Astrocyte (in vitro differentiated cells and primary cell): Measurements from ENCODE around the gene ATG101.

Source experiments
- EZH2 ChIP-seq: IDR thresholded peaks from 2 replicates; pipeline ENCODE4 v1.6.1; 2012; ENCODE audit warnings: mild to moderate bottlenecking, low read length, inconsistent platforms; ENCODE audit not compliant: insufficient read depth
- TF ChIP-seq, protein P1 (sequence below): IDR thresholded peaks from 2 replicates; pipeline ENCODE4 v1.5.1; 2011; ENCODE audit warnings: low read depth, mild to moderate bottlenecking, inconsistent platforms, low read length, moderate library complexity; ENCODE audit not compliant: insufficient read depth

DNA sequence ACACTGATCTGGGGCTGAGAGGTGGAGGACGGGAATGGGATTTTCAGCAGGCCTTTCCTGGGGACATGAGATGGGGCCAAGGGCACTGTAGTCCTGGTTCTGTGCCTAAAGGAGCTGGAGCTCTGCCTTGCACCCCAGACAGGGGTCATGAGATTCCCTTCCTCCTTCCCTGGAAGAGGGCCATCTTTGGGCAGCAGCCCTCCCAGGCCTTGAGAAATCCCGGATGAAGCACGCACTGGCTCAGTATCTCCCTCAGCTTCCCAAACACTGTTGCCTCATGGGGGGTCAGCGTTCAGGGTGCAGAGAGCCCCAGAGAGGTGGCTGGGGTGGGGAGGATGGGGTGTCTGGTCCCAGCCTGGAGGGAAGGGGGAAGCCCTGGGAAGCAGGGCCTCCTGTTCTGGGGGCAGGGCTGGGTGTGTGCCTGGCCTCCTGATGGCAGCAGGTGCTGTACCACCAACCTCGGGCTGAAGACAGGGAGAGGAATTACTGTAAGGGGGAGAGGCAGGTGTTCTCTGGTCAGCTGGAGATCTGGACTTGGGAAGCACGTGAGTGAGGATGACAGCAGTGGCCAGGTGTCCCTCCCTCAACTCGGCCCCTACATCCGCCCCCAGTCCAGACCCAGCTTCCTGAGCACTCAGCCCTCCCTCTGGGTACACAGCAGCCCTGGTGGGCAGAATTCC is 26.9 kb upstream of the ATG101 start:
- TF ChIP-seq, protein P1, sequence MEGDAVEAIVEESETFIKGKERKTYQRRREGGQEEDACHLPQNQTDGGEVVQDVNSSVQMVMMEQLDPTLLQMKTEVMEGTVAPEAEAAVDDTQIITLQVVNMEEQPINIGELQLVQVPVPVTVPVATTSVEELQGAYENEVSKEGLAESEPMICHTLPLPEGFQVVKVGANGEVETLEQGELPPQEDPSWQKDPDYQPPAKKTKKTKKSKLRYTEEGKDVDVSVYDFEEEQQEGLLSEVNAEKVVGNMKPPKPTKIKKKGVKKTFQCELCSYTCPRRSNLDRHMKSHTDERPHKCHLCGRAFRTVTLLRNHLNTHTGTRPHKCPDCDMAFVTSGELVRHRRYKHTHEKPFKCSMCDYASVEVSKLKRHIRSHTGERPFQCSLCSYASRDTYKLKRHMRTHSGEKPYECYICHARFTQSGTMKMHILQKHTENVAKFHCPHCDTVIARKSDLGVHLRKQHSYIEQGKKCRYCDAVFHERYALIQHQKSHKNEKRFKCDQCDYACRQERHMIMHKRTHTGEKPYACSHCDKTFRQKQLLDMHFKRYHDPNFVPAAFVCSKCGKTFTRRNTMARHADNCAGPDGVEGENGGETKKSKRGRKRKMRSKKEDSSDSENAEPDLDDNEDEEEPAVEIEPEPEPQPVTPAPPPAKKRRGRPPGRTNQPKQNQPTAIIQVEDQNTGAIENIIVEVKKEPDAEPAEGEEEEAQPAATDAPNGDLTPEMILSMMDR = no peak
- TF ChIP-seq EZH2 = no peak
